Vagina (tissue), 2 donors: ENCODE data around the gene FAM124B. TPM values are rescaled to one million over a fixed set of nuclear protein-coding genes. Genes with fewer than 3 reads are reported as not detected.

Source experiments
- DNase-seq, 2 donors: peaks; one replicate each; pipeline ENCODE4 v3.0.0-alpha.2; 2017; ENCODE audit errors: extremely low spot score in 2 of 2
- H3K27ac ChIP-seq: fragments of 200-600 bp; sonication (generic); one replicate; pipeline ENCODE4 v1.5.1; 2019
- H3K27me3 ChIP-seq: fragments of 200-600 bp; sonication (generic); one replicate; pipeline ENCODE4 v1.5.1; 2019
- H3K36me3 ChIP-seq, 2 donors: fragments of 200-600 bp; sonication (generic); one replicate each; pipeline ENCODE4 v1.5.1; 2017 to 2019
- H3K4me1 ChIP-seq: fragments of 200-600 bp; sonication (generic); one replicate; pipeline ENCODE4 v1.5.1; 2019
- H3K4me3 ChIP-seq, 2 donors: fragments of 200-600 bp; sonication (generic); 1 replicate in 1 of 2; 2 replicates in 1 of 2; pipeline ENCODE4 v1.5.1; 2016 to 2019
- H3K9me3 ChIP-seq: fragments of 200-600 bp; sonication (generic); one replicate; pipeline ENCODE4 v1.5.1; 2019
- CTCF ChIP-seq, 3 experiments: fragments of 450-650 bp in 2 of 3; fragments of 200-600 bp in 1 of 3; sonication (generic) in 1 of 3; IDR thresholded peaks; one replicate each; pipeline ENCODE4 v1.5.1; 2017 to 2019; ENCODE audit warnings: antibody characterized with exemption in 3 of 3, mild to moderate bottlenecking in 2 of 3, moderate library complexity in 2 of 3
- POLR2A ChIP-seq, 2 donors: fragments of 450-650 bp; IDR thresholded peaks; one replicate each; pipeline ENCODE4 v1.6.1; 2017; ENCODE audit warnings: antibody characterized with exemption in 2 of 2, mild to moderate bottlenecking in 2 of 2, moderate library complexity in 2 of 2
- POLR2AphosphoS5 ChIP-seq, 2 donors: sonication (generic); formaldehyde crosslinking; IDR thresholded peaks; one replicate each; pipeline ENCODE4 v1.9.0; 2017; ENCODE audit warnings: antibody characterized with exemption in 2 of 2, mild to moderate bottlenecking in 2 of 2, low read depth in 1 of 2; ENCODE audit not compliant: insufficient read depth in 1 of 2
- intact Hi-C: fragments of 100-400 bp; cut with DNase I; formaldehyde crosslinking; loops from one replicate; pipeline ENCODE4 v1.15.1; 2023
- total RNA-seq: library from RNA; depleted of rRNA; stranded (reverse); fragments of >200 nt; gene quantifications from one replicate; pipeline ENCODE4 v1.2.3, GENCODE V29; 2016

Gene FAM124B
- total RNA-seq, 1 donor from 2014 or later: 1.7 TPM

- H3K4me3 ChIP-seq: no peak overlapping the region
- TF ChIP-seq CTCF (IDR thresholded peaks at IDR 0.05) (no peak), POLR2A (IDR thresholded peaks at IDR 0.05) (no peak), POLR2AphosphoS5 (IDR thresholded peaks at IDR 0.05; ENCODE audit: insufficient read depth in 1 of 2, low read depth in 1 of 2) (no peak)
- DNase-seq: no peak
- no peaks in the 10 kb centered on the region for H3K27me3 ChIP-seq
- intact Hi-C loops: no loop called here
- H3K27ac ChIP-seq: no peak overlapping the region
- H3K4me1 ChIP-seq: no peaks in the 10 kb centered on the region
- H3K36me3 ChIP-seq: no peaks in the 10 kb centered on the region
- no peaks in the 10 kb centered on the region for H3K9me3 ChIP-seq
Observed at GRCh38 chr2:224434618-224435017, 32.7 kb upstream of the FAM124B start.

- no peak for TF ChIP-seq POLR2AphosphoS5 (IDR thresholded peaks at IDR 0.05; ENCODE audit: insufficient read depth in 1 of 2, low read depth in 1 of 2)
- TF ChIP-seq CTCF (IDR thresholded peaks at IDR 0.05): no peak
- no peak for TF ChIP-seq POLR2A (IDR thresholded peaks at IDR 0.05)
- Histone ChIP-seq H3K9me3 (no peaks in the 10 kb centered on the region), H3K27me3 (no peaks in the 10 kb centered on the region), H3K4me1 (no peaks in the 10 kb centered on the region), H3K36me3 (no peaks in the 10 kb centered on the region), H3K4me3 (no peak overlapping the region), H3K27ac (no peak overlapping the region)
- intact Hi-C loops: no loop called here
- no peak for DNase-seq
Observed at GRCh38 chr2:224433442-224433841, 31.5 kb upstream of the FAM124B start.

- H3K27me3 ChIP-seq: no peaks in the 10 kb centered on the region
- H3K36me3 ChIP-seq: no peaks in the 10 kb centered on the region
- H3K4me3 ChIP-seq: no peak overlapping the region
- DNase-seq: no peak
- TF ChIP-seq POLR2AphosphoS5 (IDR thresholded peaks at IDR 0.05; ENCODE audit: insufficient read depth in 1 of 2, low read depth in 1 of 2) (no peak), CTCF (IDR thresholded peaks at IDR 0.05) (no peak), POLR2A (IDR thresholded peaks at IDR 0.05) (no peak)
- H3K27ac ChIP-seq: no peak overlapping the region
- H3K9me3 ChIP-seq: no peaks in the 10 kb centered on the region
- no peaks in the 10 kb centered on the region for H3K4me1 ChIP-seq
- intact Hi-C loops: no loop called here
Observed at GRCh38 chr2:224432003-224432579, 30.2 kb upstream of the FAM124B start.

GRCh38 chr2:224429441-224429810 lies 27.5 kb upstream of the FAM124B start:
- TF ChIP-seq POLR2A (IDR thresholded peaks at IDR 0.05) (no peak), POLR2AphosphoS5 (IDR thresholded peaks at IDR 0.05; ENCODE audit: insufficient read depth in 1 of 2, low read depth in 1 of 2) (no peak), CTCF (IDR thresholded peaks at IDR 0.05) (no peak)
- Histone ChIP-seq H3K9me3 (no peaks in the 10 kb centered on the region), H3K4me1 (no peaks in the 10 kb centered on the region), H3K36me3 (no peaks in the 10 kb centered on the region), H3K4me3 (no peak overlapping the region), H3K27me3 (no peaks in the 10 kb centered on the region), H3K27ac (no peak overlapping the region)
- DNase-seq: no peak
- intact Hi-C loops: no loop called here

GRCh38 chr2:224428787-224429440 lies 27.0 kb upstream of the FAM124B start:
- TF ChIP-seq POLR2A (IDR thresholded peaks at IDR 0.05) (no peak), POLR2AphosphoS5 (IDR thresholded peaks at IDR 0.05; ENCODE audit: insufficient read depth in 1 of 2, low read depth in 1 of 2) (no peak), CTCF (IDR thresholded peaks at IDR 0.05) (no peak)
- no peaks in the 10 kb centered on the region for H3K9me3 ChIP-seq
- no peak overlapping the region for H3K27ac ChIP-seq
- no peaks in the 10 kb centered on the region for H3K4me1 ChIP-seq
- no peaks in the 10 kb centered on the region for H3K27me3 ChIP-seq
- intact Hi-C loops: no loop called here
- no peaks in the 10 kb centered on the region for H3K36me3 ChIP-seq
- H3K4me3 ChIP-seq: no peak overlapping the region
- DNase-seq: no peak
